Measurements from ENCODE around the gene FILIP1. TPM values are rescaled to one million over a fixed set of nuclear protein-coding genes. Genes with fewer than 3 reads are reported as not detected.

Gene FILIP1
- total RNA-seq, 2 donors from 2014 or later = 78.2 to 117 TPM

GRCh38 chr6:75384116-75384515, 109.5 kb downstream of the FILIP1 start:
- DNase-seq (ENCODE audit: low spot score) = no peak
- H3K4me3 ChIP-seq = no peak overlapping the region
- peaks cover 0 to 19% of the 10 kb centered on the region in 2 donors for H3K4me1 ChIP-seq
- H3K9me3 ChIP-seq = no peaks in the 10 kb centered on the region
- H3K36me3 ChIP-seq = no peaks in the 10 kb centered on the region
- TF ChIP-seq CTCF (IDR thresholded peaks at IDR 0.05) = no peak
- no peaks in the 10 kb centered on the region for H3K27me3 ChIP-seq
- no peak overlapping the region for H3K27ac ChIP-seq

GRCh38 chr6:75382634-75382900, 111.0 kb downstream of the FILIP1 start:
- Histone ChIP-seq H3K4me3 (no peak overlapping the region), H3K9me3 (no peaks in the 10 kb centered on the region), H3K36me3 (no peaks in the 10 kb centered on the region), H3K27ac (peak overlapping the region in 1 of 2 donors; percentile 37), H3K4me1 (peaks cover 0 to 19% of the 10 kb centered on the region in 2 donors), H3K27me3 (no peaks in the 10 kb centered on the region)
- DNase-seq (ENCODE audit: low spot score) = no peak
- TF ChIP-seq CTCF (IDR thresholded peaks at IDR 0.05) = no peak

GRCh38 chr6:75381877-75382633, 111.5 kb downstream of the FILIP1 start:
- Histone ChIP-seq H3K27me3 (no peaks in the 10 kb centered on the region), H3K27ac (peak overlapping the region in 1 of 2 donors; percentile 37), H3K36me3 (no peaks in the 10 kb centered on the region), H3K4me3 (no peak overlapping the region), H3K4me1 (peaks cover 0 to 20% of the 10 kb centered on the region in 2 donors), H3K9me3 (no peaks in the 10 kb centered on the region)
- TF ChIP-seq CTCF (IDR thresholded peaks at IDR 0.05) = no peak
- no peak for DNase-seq (ENCODE audit: low spot score)

GRCh38 chr6:75379536-75379935, 114.1 kb downstream of the FILIP1 start:
- peaks cover 0 to 33% of the 10 kb centered on the region in 2 donors for H3K4me1 ChIP-seq
- H3K4me3 ChIP-seq = no peak overlapping the region
- DNase-seq (ENCODE audit: low spot score) = no peak
- H3K27ac ChIP-seq = no peak overlapping the region
- no peaks in the 10 kb centered on the region for H3K27me3 ChIP-seq
- no peaks in the 10 kb centered on the region for H3K9me3 ChIP-seq
- no peak for TF ChIP-seq CTCF (IDR thresholded peaks at IDR 0.05)
- no peaks in the 10 kb centered on the region for H3K36me3 ChIP-seq

GRCh38 chr6:75378101-75378500, 115.5 kb downstream of the FILIP1 start:
- H3K4me1 ChIP-seq = peaks cover 0 to 28% of the 10 kb centered on the region in 2 donors
- no peak for DNase-seq (ENCODE audit: low spot score)
- no peaks in the 10 kb centered on the region for H3K36me3 ChIP-seq
- no peak overlapping the region for H3K27ac ChIP-seq
- peaks cover 0 to under 1% of the 10 kb centered on the region in 2 donors for H3K9me3 ChIP-seq
- H3K4me3 ChIP-seq = no peak overlapping the region
- no peaks in the 10 kb centered on the region for H3K27me3 ChIP-seq
- no peak for TF ChIP-seq CTCF (IDR thresholded peaks at IDR 0.05)

GRCh38 chr6:75377386-75377785, 116.2 kb downstream of the FILIP1 start:
- peaks cover 0 to 21% of the 10 kb centered on the region in 2 donors for H3K4me1 ChIP-seq
- H3K4me3 ChIP-seq = no peak overlapping the region
- no peak overlapping the region for H3K27ac ChIP-seq
- H3K9me3 ChIP-seq = peaks cover 0 to 4% of the 10 kb centered on the region in 2 donors
- no peaks in the 10 kb centered on the region for H3K27me3 ChIP-seq
- TF ChIP-seq CTCF (IDR thresholded peaks at IDR 0.05) = no peak
- DNase-seq (ENCODE audit: low spot score) = no peak
- H3K36me3 ChIP-seq = no peaks in the 10 kb centered on the region
